GM12874 (cell line): ENCODE measurements around the gene GFER.

Experiments used
- TF ChIP-seq, protein P1 (sequence below): IDR thresholded peaks from 2 replicates; pipeline ENCODE4 v1.5.1; 2011; ENCODE audit warnings: low read depth, mild to moderate bottlenecking, control low read depth, low read length, moderate library complexity; ENCODE audit not compliant: insufficient read depth

The GFER gene

DNA sequence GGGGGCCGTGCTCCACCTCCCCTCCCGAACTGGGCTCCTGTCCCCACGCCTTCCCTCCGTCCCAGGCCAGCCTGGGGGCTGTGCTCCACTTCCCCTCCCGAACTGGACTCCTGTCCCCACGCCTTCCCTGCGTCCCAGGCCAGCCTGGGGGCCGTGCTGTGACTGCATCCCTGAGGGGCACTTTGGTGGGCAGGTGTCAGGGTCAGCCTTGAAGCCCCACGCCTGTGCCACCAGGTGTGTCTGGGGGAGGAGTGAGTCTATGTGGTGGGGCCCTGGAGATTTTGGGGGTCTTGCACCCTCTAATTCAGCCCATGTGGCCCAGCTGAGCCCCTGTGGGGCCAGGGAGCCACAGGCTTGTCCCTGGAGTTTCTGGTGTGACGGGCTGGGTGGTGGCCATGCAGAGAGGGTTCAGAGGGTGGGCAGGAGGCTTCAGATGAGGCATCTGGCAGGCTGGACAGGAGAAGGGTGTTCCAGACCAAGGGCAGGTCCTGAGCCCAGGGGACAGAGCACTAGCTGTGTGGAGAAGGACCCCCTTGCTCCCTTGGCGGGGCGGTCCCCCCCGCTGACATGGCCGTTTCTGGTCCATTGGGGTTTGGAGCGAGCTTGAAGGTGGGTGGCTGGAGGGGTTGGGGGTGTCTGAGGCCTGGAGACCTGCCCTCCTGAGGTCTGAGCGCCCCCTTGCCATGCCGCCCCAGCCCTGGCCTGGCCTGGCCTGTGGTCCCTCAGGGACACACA, 50.9 kb downstream of the GFER start:
- TF ChIP-seq, protein P1, sequence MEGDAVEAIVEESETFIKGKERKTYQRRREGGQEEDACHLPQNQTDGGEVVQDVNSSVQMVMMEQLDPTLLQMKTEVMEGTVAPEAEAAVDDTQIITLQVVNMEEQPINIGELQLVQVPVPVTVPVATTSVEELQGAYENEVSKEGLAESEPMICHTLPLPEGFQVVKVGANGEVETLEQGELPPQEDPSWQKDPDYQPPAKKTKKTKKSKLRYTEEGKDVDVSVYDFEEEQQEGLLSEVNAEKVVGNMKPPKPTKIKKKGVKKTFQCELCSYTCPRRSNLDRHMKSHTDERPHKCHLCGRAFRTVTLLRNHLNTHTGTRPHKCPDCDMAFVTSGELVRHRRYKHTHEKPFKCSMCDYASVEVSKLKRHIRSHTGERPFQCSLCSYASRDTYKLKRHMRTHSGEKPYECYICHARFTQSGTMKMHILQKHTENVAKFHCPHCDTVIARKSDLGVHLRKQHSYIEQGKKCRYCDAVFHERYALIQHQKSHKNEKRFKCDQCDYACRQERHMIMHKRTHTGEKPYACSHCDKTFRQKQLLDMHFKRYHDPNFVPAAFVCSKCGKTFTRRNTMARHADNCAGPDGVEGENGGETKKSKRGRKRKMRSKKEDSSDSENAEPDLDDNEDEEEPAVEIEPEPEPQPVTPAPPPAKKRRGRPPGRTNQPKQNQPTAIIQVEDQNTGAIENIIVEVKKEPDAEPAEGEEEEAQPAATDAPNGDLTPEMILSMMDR = no peak

- TF ChIP-seq, protein P1 = no peak
Observed at GRCh38 chr16:2035431-2036199, 51.6 kb downstream of the GFER start.

GRCh38 chr16:2036200-2036966, 52.4 kb downstream of the GFER start:
- TF ChIP-seq, protein P1 = no peak

GRCh38 chr16:2037115-2037514, 53.1 kb downstream of the GFER start:
- TF ChIP-seq, protein P1 = no peak
